Measurements from ENCODE around the gene DNAAF1.

- TF ChIP-seq POLR2A (IDR thresholded peaks at IDR 0.05), result no peak
- no peak for TF ChIP-seq CTCF (IDR thresholded peaks at IDR 0.05)
Observed at GRCh38 chr16:84156342-84156784, 11.3 kb downstream of the DNAAF1 start.
